Hepatic stellate cell (primary cell): ENCODE data around the gene SVIL.

Experiments
- DNase-seq: peaks from one replicate; pipeline ENCODE4 v3.0.0; 2011; ENCODE audit warnings: low spot score

Gene SVIL

GRCh38 chr10:29634764-29635625 is at the start of gene SVIL:
SVIL (minus strand) TSS chr10:29634971; CDS start chr10:29555058, 79,913 bp downstream.
- DNase-seq, result no peak

- DNase-seq, result no peak
Observed at GRCh38 chr10:29681676-29682448, 47.1 kb upstream of the SVIL start.

- DNase-seq, result no peak
Observed at GRCh38 chr10:29680091-29680490, 45.3 kb upstream of the SVIL start.

- DNase-seq, result no peak
Observed at GRCh38 chr10:29676732-29677131, 42.0 kb upstream of the SVIL start.

- DNase-seq, result no peak
Observed at GRCh38 chr10:29675984-29676383, 41.2 kb upstream of the SVIL start.

GRCh38 chr10:29671968-29672367 is 37.2 kb upstream of the SVIL start:
- no peak for DNase-seq

- no peak for DNase-seq
Observed at GRCh38 chr10:29671228-29671780, 36.5 kb upstream of the SVIL start.

GRCh38 chr10:29670761-29671160 is 36.0 kb upstream of the SVIL start:
- no peak for DNase-seq

- DNase-seq, result no peak
Observed at GRCh38 chr10:29669149-29669548, 34.4 kb upstream of the SVIL start.

GRCh38 chr10:29668628-29669027 is 33.9 kb upstream of the SVIL start:
- DNase-seq, result peak; percentile 48

GRCh38 chr10:29667191-29667590 is 32.4 kb upstream of the SVIL start:
- DNase-seq, result no peak

- no peak for DNase-seq
Observed at GRCh38 chr10:29666201-29666600, 31.4 kb upstream of the SVIL start.

- no peak for DNase-seq
Observed at GRCh38 chr10:29663718-29664117, 28.9 kb upstream of the SVIL start.

GRCh38 chr10:29658984-29659965 is 24.5 kb upstream of the SVIL start:
- peak; percentile 82 for DNase-seq

GRCh38 chr10:29657719-29658274 is 23.0 kb upstream of the SVIL start:
- DNase-seq, result no peak

- no peak for DNase-seq
Observed at GRCh38 chr10:29656451-29656992, 21.8 kb upstream of the SVIL start.

GRCh38 chr10:29652192-29652591 is 17.4 kb upstream of the SVIL start:
- no peak for DNase-seq

GRCh38 chr10:29651767-29652166 is 17.0 kb upstream of the SVIL start:
- DNase-seq, result no peak

GRCh38 chr10:29650552-29650944 is 15.8 kb upstream of the SVIL start:
- DNase-seq, result no peak

- no peak for DNase-seq
Observed at GRCh38 chr10:29649561-29650551, 15.1 kb upstream of the SVIL start.
